Duodenal mucosa (tissue), 2 donors: ENCODE results near the gene PCDH20.
"Not testable (repeated sequence)": the region's sequence is repeated elsewhere in the genome, so short reads cannot be mapped to it uniquely, and the experiment has no call there.

ENCODE experiments used
- H3K27ac ChIP-seq: one replicate; pipeline ENCODE4 v1.7.0; 2013; ENCODE audit warnings: low read depth, low read length
- H3K27me3 ChIP-seq, 2 donors: one replicate each; pipeline ENCODE4 v1.7.0; 2013; ENCODE audit warnings: low read length in 2 of 2, control low read depth in 1 of 2; ENCODE audit not compliant: insufficient read depth in 2 of 2, control insufficient read depth in 1 of 2
- H3K36me3 ChIP-seq, 2 donors: one replicate each; pipeline ENCODE4 v1.7.0; 2013; ENCODE audit warnings: low read length in 2 of 2, control low read depth in 1 of 2; ENCODE audit not compliant: insufficient read depth in 2 of 2, control insufficient read depth in 1 of 2
- H3K4me1 ChIP-seq, 2 donors: one replicate each; pipeline ENCODE4 v1.7.0; 2013; ENCODE audit warnings: low read length in 2 of 2, control low read depth in 1 of 2; ENCODE audit not compliant: insufficient read depth in 2 of 2, control insufficient read depth in 1 of 2
- H3K4me3 ChIP-seq, 2 donors: one replicate each; pipeline ENCODE4 v1.7.0; 2013; ENCODE audit warnings: low read length in 2 of 2, low read depth in 1 of 2
- H3K9ac ChIP-seq, 2 donors: one replicate each; pipeline ENCODE4 v1.7.0; 2013; ENCODE audit warnings: low read length in 2 of 2, low read depth in 1 of 2
- H3K9me3 ChIP-seq, 2 donors: one replicate each; pipeline ENCODE4 v1.7.0; 2013; ENCODE audit warnings: low read length in 2 of 2, control low read depth in 1 of 2; ENCODE audit not compliant: control insufficient read depth in 1 of 2

PCDH20 gene

DNA sequence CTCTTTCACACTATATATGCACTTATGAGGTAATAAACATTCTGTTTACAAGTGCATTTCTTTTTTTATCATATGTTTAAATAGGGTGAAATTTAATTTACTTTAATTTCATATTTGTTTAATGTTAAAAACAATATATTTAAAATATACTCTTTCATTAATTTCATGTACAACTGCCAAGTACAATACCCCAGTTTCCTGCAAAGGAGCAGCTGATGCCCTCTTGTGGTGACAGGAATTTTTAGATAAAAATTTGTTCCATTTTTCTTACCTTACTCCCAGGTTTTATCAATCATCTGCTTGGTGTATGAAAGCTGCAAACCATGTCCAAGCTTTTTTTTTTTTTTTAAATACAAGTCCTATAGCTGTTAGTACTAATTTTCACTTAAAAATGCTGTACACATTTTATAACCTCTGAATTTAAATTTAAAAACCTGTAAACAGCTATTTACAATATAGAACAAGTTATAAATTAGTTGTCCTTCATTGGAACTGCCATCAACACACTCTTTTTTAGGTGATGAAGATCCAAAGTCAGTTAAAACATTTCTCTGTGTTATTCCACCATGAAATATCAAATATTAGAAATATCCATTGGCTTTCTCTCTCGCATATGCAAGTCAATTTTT is 4.9 kb downstream of the PCDH20 start:
- Histone ChIP-seq H3K4me3 (no peak overlapping the region), H3K27me3 (peaks cover 0 to 3% of the 10 kb centered on the region in 2 donors), H3K4me1 (peaks cover 0 to 3% of the 10 kb centered on the region in 2 donors), H3K9me3 (no peaks in the 10 kb centered on the region), H3K27ac (no peak overlapping the region), H3K9ac (no peak overlapping the region), H3K36me3 (no peaks in the 10 kb centered on the region)

GRCh38 chr13:61410266-61410665 is 5.4 kb downstream of the PCDH20 start:
- H3K27me3 ChIP-seq: peaks cover 0 to 3% of the 10 kb centered on the region in 2 donors
- no peak overlapping the region for H3K4me3 ChIP-seq
- peaks cover 0 to 3% of the 10 kb centered on the region in 2 donors for H3K4me1 ChIP-seq
- H3K9ac ChIP-seq: no peak overlapping the region
- H3K36me3 ChIP-seq: no peaks in the 10 kb centered on the region
- H3K9me3 ChIP-seq: no peaks in the 10 kb centered on the region
- no peak overlapping the region for H3K27ac ChIP-seq

DNA sequence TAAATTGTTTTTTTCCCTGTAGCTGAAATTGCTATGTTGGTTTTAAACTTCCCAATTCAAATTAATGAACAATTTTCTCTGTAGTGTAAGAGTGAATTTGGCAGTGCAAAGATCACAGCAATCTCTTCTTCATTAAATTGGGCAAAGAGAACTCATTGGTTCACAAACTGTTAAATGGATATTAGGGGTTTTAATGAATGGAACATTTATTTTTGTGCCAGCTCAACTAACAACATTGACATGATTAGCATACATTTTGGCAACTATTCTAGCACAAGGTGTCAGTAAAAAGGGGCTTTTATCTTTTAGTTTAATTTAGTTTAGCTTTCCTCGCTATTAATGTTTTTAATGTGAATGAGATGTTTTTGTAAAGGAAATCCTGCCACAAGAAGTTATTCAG is 7.1 kb downstream of the PCDH20 start:
- peaks cover 0 to 3% of the 10 kb centered on the region in 2 donors for H3K27me3 ChIP-seq
- H3K36me3 ChIP-seq: no peaks in the 10 kb centered on the region
- H3K9ac ChIP-seq: no peak overlapping the region
- no peaks in the 10 kb centered on the region for H3K9me3 ChIP-seq
- peaks cover 0 to under 1% of the 10 kb centered on the region in 2 donors for H3K4me1 ChIP-seq
- no peak overlapping the region for H3K4me3 ChIP-seq
- no peak overlapping the region for H3K27ac ChIP-seq

- Histone ChIP-seq H3K27me3 (no peaks in the 10 kb centered on the region), H3K9me3 (no peaks in the 10 kb centered on the region), H3K36me3 (no peaks in the 10 kb centered on the region), H3K4me1 (no peaks in the 10 kb centered on the region), H3K27ac (no peak overlapping the region), H3K9ac (no peak overlapping the region), H3K4me3 (no peak overlapping the region)
Measured at GRCh38 chr13:61406275-61406674, 9.4 kb downstream of the PCDH20 start.

DNA sequence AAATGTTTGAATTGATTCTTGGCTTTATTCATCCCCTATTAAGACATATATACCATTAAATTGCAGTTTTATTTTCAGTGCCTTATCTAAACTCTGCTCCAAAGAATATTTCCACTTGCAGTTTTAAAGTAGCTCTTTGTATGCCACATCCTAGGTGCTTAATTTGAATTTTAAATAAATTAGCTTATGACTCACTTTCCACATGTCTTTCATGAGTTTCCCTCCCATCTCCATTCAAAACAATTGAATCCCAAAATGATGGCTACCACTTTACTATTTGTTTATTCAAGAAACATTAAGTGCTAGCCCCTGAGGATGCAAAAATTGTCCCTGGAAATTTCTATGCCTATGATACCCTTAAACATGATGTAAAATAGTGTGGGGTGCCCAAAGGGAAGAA is 19.5 kb downstream of the PCDH20 start:
- no peaks in the 10 kb centered on the region for H3K9me3 ChIP-seq
- H3K4me1 ChIP-seq: no peaks in the 10 kb centered on the region
- no peak overlapping the region for H3K4me3 ChIP-seq
- H3K9ac ChIP-seq: no peak overlapping the region
- H3K27ac ChIP-seq: no peak overlapping the region
- no peaks in the 10 kb centered on the region for H3K27me3 ChIP-seq
- H3K36me3 ChIP-seq: no peaks in the 10 kb centered on the region

- no peaks in the 10 kb centered on the region for H3K36me3 ChIP-seq
- H3K9me3 ChIP-seq: no peaks in the 10 kb centered on the region
- H3K4me3 ChIP-seq: no peak overlapping the region
- H3K27me3 ChIP-seq: no peaks in the 10 kb centered on the region
- no peak overlapping the region for H3K9ac ChIP-seq
- H3K27ac ChIP-seq: no peak overlapping the region
- no peaks in the 10 kb centered on the region for H3K4me1 ChIP-seq
Measured at GRCh38 chr13:61391426-61391825, 24.2 kb downstream of the PCDH20 start.

GRCh38 chr13:61387694-61388093 is 28.0 kb downstream of the PCDH20 start:
- no peak overlapping the region for H3K27ac ChIP-seq
- H3K27me3 ChIP-seq: no peaks in the 10 kb centered on the region
- no peaks in the 10 kb centered on the region for H3K36me3 ChIP-seq
- H3K9ac ChIP-seq: no peak overlapping the region
- no peaks in the 10 kb centered on the region for H3K4me1 ChIP-seq
- H3K4me3 ChIP-seq: no peak overlapping the region
- no peaks in the 10 kb centered on the region for H3K9me3 ChIP-seq

DNA sequence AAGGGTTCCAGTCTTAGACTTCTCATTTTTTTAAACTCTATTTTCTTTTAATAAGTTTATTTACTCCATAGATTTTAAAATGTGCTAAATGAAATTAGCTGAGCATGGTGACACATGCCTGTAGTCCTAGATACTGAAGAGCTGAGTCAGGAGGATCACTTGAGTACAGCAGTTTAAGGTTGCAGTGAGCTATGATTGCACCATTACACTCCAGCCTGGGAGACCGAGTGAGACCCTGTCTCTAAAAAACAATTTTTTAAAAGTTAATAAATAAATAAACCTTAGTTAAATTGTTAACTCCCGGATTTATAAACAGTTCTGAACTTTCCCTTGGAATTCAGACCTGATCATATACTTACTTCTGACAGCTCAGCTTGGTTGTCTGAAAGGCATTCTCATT is 32.5 kb downstream of the PCDH20 start:
- Histone ChIP-seq H3K36me3 (no peaks in the 10 kb centered on the region), H3K4me3 (no peak overlapping the region), H3K27me3 (no peaks in the 10 kb centered on the region), H3K9me3 (no peaks in the 10 kb centered on the region), H3K27ac (no peak overlapping the region), H3K4me1 (no peaks in the 10 kb centered on the region), H3K9ac (no peak overlapping the region)

GRCh38 chr13:61370520-61370919 is 45.1 kb downstream of the PCDH20 start:
- no peak overlapping the region for H3K4me3 ChIP-seq
- H3K27me3 ChIP-seq: no peaks in the 10 kb centered on the region
- H3K36me3 ChIP-seq: no peaks in the 10 kb centered on the region
- no peaks in the 10 kb centered on the region for H3K9me3 ChIP-seq
- no peak overlapping the region for H3K27ac ChIP-seq
- no peak overlapping the region for H3K9ac ChIP-seq
- no peaks in the 10 kb centered on the region for H3K4me1 ChIP-seq

DNA sequence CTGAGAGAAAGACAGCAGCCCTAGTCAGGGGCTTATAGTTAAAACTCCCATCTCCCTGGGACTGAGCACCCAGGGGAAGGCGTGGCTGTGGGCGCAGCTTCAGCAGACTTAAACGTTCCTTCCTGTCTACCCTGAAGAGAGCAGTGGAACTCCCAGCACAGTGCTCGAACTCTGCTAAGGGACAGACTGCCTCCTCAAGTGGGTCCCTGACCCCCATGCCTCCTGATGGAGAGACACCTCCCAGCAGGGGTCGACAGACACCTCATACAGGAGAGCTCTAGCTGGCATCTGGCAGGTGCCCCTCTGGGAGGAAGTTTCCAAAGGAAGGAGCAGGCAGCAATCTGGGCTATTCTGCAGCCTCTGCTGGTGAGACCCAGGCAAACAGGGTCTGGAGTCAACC is 51.0 kb downstream of the PCDH20 start:
- not testable (repeated sequence) for H3K36me3 ChIP-seq, H3K9ac ChIP-seq, H3K9me3 ChIP-seq, H3K4me3 ChIP-seq, H3K4me1 ChIP-seq, H3K27ac ChIP-seq, H3K27me3 ChIP-seq

DNA sequence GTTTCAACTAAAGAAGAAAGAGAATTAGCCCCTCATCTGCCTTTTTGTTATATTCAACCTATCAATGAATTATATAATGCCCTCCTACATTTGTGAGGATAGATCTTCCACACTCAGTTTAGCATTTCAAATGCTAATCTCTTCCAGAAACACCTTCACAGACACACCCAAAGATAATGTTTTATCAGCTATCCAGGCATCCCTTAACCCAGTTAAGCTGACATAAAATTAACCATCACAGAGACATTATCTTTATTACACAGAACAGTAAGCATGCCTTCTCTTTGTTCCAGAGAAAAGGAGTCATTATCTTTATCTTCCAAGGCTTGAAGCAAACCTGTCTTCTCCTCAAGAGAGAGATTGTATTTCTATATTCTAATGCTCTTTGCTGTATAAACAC is 53.1 kb downstream of the PCDH20 start:
- H3K9me3 ChIP-seq: no peaks in the 10 kb centered on the region
- H3K27me3 ChIP-seq: no peaks in the 10 kb centered on the region

More for the DNA sequence above, 53.1 kb downstream of the PCDH20 start:
- H3K4me1 ChIP-seq: no peaks in the 10 kb centered on the region
- no peak overlapping the region for H3K9ac ChIP-seq
- H3K4me3 ChIP-seq: no peak overlapping the region
- no peak overlapping the region for H3K27ac ChIP-seq
- H3K36me3 ChIP-seq: no peaks in the 10 kb centered on the region
